ENCODE data around the gene CORO7. TPM values are rescaled to one million over a fixed set of nuclear protein-coding genes. Genes with fewer than 3 reads are reported as not detected.

CORO7 gene
- polyA plus RNA-seq, 1 of the 3 experiments (the other 2 are of a cell fraction) = 25.8 TPM

DNA sequence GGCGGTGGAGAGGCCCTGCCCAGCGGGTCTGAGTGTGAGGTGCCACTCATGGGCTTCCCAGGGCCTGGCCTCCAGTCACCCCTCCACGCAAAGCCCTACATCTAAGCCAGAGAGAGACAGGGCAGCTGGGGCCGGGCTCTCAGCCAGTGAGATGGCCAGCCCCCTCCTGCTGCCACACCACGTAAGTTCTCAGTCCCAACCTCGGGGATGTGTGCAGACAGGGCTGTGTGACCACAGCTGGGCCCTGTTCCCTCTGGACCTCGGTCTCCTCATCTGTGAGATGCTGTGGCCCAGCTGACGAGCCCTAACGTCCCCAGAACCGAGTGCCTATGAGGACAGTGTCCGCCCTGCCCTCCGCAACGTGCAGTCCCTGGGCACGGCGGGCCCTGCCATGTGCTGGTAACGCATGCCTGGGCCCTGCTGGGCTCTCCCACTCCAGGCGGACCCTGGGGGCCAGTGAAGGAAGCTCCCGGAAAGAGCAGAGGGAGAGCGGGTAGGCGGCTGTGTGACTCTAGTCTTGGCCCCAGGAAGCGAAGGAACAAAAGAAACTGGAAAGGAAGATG lies 33.5 kb downstream of the CORO7 start:
- Histone ChIP-seq H3K27me3 (ENCODE audit: insufficient read depth) (no peaks in the 10 kb centered on the region), H3K36me3 (replicated peaks in 1 of 2; ENCODE audit: control insufficient read depth in 1 of 2, insufficient read depth in 2 of 2, low read length in 1 of 2) (peaks cover 0 to 33% of the 10 kb centered on the region in 2 experiments), H4K20me1 (ENCODE audit: insufficient read depth) (peaks cover 33% of the 10 kb centered on the region), H3K4me1 (ENCODE audit: control insufficient read depth in 1 of 2, insufficient read depth in 2 of 2, low read depth in 1 of 2, low read length in 1 of 2) (peaks cover 33 to 74% of the 10 kb centered on the region in 2 experiments; a peak in 3 of 4 replicates), H3K4me3 (ENCODE audit: low read depth in 2 of 2, low read length in 1 of 2) (no peak overlapping the region), H2AFZ (ENCODE audit: low read depth) (no peak overlapping the region), H3K27ac (ENCODE audit: low read depth in 2 of 2, low read length in 1 of 2) (peak overlapping the region in 1 of 2 experiments; percentile 93; a peak in 2 of 4 replicates), H3F3A (replicated peaks; ENCODE audit: insufficient read depth) (peaks cover 25% of the 10 kb centered on the region), H3K4me2 (no peak overlapping the region), H3K9ac (no peak overlapping the region), H3K79me2 (ENCODE audit: insufficient read depth) (peaks cover 13% of the 10 kb centered on the region; the same call in 1 of the 2 replicates), H3K9me3 (no peaks in the 10 kb centered on the region), H3K9me2 (no peaks in the 10 kb centered on the region)
- TF ChIP-seq FOSL2 (IDR thresholded peaks at IDR 0.05; ENCODE audit: borderline replicate concordance, low read depth) = no peak
- TF ChIP-seq TEAD4 (IDR thresholded peaks at IDR 0.05; ENCODE audit: borderline replicate concordance, insufficient read depth) = no peak
- TF ChIP-seq PBX3 (IDR thresholded peaks at IDR 0.05) = no peak
- no peak for TF ChIP-seq SMC3 (IDR thresholded peaks at IDR 0.05; ENCODE audit: low read depth, low read length)
- no peak for TF ChIP-seq GATA2 (CRISPR knock-in tag; IDR thresholded peaks at IDR 0.05)
- TF ChIP-seq MEF2A (IDR thresholded peaks at IDR 0.05; ENCODE audit: borderline replicate concordance, low read depth) = no peak
- no peak for TF ChIP-seq TCF12 (IDR thresholded peaks at IDR 0.05)
- no peak for TF ChIP-seq FOXM1 (IDR thresholded peaks at IDR 0.05; ENCODE audit: low read depth)
- no peak for TF ChIP-seq ELF1 (IDR thresholded peaks at IDR 0.05)
- TF ChIP-seq FOXJ3 (CRISPR knock-in tag; IDR thresholded peaks at IDR 0.05) = no peak
- TF ChIP-seq, protein P1, sequence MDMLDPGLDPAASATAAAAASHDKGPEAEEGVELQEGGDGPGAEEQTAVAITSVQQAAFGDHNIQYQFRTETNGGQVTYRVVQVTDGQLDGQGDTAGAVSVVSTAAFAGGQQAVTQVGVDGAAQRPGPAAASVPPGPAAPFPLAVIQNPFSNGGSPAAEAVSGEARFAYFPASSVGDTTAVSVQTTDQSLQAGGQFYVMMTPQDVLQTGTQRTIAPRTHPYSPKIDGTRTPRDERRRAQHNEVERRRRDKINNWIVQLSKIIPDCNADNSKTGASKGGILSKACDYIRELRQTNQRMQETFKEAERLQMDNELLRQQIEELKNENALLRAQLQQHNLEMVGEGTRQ (IDR thresholded peaks at IDR 0.05; ENCODE audit: borderline replicate concordance, low read depth, low read length) = no peak
- no peak for TF ChIP-seq NFIC (IDR thresholded peaks at IDR 0.05; ENCODE audit: borderline replicate concordance)
- no peak for TF ChIP-seq EP300 (IDR thresholded peaks at IDR 0.05; ENCODE audit: borderline replicate concordance in 1 of 2, low read depth in 1 of 2, low read length in 1 of 2)
- TF ChIP-seq, protein P2, sequence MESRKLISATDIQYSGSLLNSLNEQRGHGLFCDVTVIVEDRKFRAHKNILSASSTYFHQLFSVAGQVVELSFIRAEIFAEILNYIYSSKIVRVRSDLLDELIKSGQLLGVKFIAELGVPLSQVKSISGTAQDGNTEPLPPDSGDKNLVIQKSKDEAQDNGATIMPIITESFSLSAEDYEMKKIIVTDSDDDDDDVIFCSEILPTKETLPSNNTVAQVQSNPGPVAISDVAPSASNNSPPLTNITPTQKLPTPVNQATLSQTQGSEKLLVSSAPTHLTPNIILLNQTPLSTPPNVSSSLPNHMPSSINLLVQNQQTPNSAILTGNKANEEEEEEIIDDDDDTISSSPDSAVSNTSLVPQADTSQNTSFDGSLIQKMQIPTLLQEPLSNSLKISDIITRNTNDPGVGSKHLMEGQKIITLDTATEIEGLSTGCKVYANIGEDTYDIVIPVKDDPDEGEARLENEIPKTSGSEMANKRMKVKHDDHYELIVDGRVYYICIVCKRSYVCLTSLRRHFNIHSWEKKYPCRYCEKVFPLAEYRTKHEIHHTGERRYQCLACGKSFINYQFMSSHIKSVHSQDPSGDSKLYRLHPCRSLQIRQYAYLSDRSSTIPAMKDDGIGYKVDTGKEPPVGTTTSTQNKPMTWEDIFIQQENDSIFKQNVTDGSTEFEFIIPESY (IDR thresholded peaks at IDR 0.05; ENCODE audit: borderline replicate concordance, low read depth) = no peak
- TF ChIP-seq RAD21 (IDR thresholded peaks at IDR 0.05; ENCODE audit: low read length) = no peak
- TF ChIP-seq RXRA (IDR thresholded peaks at IDR 0.05; ENCODE audit: borderline replicate concordance, low read depth) = no peak
- TF ChIP-seq CTCF (IDR thresholded peaks at IDR 0.05) = no peak
- no peak for TF ChIP-seq JUND (IDR thresholded peaks at IDR 0.05)
- no peak for TF ChIP-seq NRF1 (IDR thresholded peaks at IDR 0.05; ENCODE audit: low read depth, low read length)
- 95% methylated on average over 15 of the region's 21 CpGs for WGBS (ENCODE audit: low lambda C conversion rate)
- DNase-seq = no peak
- POLR2A ChIA-PET = interaction anchor here (2.1 kb wide), 1 partner anchor 10 kb away, joined by 7 read pairs; no protein-coding TSS in a partner anchor
- CTCF ChIA-PET = interaction anchor here (0.6 to 32.1 kb wide), 3 partner anchors 10 to 32 kb away, joined by 3 to 558 read pairs (median 8); partner anchors contain the start of gene PAM16

All from SK-N-SH (cell line).